ENCODE results near the gene SLC43A2.

Gene SLC43A2

DNA sequence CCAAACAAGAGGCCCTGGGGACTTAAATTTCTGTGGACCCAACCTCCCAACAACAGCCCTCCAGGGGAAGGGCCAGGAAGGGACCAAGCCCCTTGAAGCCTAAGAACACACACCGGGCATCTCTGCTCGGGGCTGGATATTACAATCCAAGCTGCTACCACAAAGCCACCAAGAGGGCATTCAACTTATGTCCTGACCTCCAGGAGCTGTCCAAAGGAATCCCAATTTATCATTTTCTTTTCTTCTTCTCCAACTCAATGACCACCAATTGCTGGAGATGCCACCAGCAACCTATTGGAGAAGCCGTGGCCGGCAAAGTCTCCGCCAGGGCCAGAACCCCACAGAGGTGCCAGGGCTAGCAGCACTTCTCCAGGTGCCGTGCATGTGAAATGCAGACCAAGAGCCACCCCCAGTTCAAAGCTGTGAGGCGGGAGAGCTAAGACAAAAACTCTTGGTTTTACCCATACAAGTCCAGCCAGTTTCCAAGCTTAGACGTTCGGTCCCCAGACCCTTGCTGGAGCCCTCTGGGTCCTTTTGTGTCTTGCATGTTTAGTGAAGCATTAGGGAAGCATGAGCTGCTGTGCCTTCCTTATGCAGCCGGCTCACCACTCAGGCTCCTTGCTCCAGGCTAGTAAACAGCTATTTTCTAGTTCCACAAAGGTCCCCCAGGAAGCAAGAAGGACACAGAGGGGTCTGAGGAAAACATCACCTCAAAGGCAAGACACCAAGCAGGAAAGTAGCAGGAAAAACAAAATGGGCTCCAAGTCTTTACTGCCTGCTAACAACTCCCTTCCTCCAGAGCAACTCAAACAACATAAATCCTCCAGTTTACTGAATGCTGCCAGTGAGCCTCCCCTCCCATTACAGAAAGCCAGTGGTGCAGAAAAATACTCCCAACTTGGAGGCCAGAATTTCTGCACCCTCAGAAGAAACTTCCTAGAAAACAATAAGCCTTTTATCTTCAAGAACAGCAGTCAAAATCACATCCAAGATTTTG lies 69.3 kb downstream of the SLC43A2 start:
- Histone ChIP-seq H3K18ac (ENCODE audit: low read depth in 1 of 2, low read length in 2 of 2) (no peak overlapping the region), H3K4me3 (ENCODE audit: insufficient read depth in 1 of 2, low read depth in 1 of 2, low read length in 2 of 2) (no peak overlapping the region), H3K4ac (ENCODE audit: low read depth in 1 of 2, low read length in 2 of 2) (no peak overlapping the region), H3K27me3 (ENCODE audit: control insufficient read depth in 1 of 2, insufficient read depth in 1 of 2, low read length in 2 of 2) (no peaks in the 10 kb centered on the region), H3K14ac (ENCODE audit: low read length in 2 of 2) (no peak overlapping the region), H2BK5ac (ENCODE audit: low read depth, low read length, poor library complexity, severe bottlenecking) (no peak overlapping the region), H2AK5ac (ENCODE audit: low read length, severe bottlenecking) (no peak overlapping the region), H2BK15ac (ENCODE audit: low read depth, poor library complexity, severe bottlenecking) (no peak overlapping the region), H3K79me1 (replicated peaks; ENCODE audit: low read length, poor library complexity, severe bottlenecking) (peaks cover 41% of the 10 kb centered on the region), H3K9me3 (ENCODE audit: control insufficient read depth, low read length) (no peaks in the 10 kb centered on the region), H3K36me3 (ENCODE audit: control insufficient read depth in 1 of 2, insufficient read depth in 2 of 2, low read depth in 1 of 2, low read length in 2 of 2) (peaks cover 13 to 25% of the 10 kb centered on the region in 2 experiments), H3K9ac (ENCODE audit: low read length) (peak overlapping the region; percentile 11), H2BK12ac (ENCODE audit: low read length in 2 of 2) (no peak overlapping the region), H3K4me1 (ENCODE audit: control insufficient read depth, insufficient read depth, low read depth, low read length) (peaks cover 32% of the 10 kb centered on the region), H3K4me2 (ENCODE audit: low read length, poor library complexity, severe bottlenecking) (no peak overlapping the region), H3K23ac (ENCODE audit: low read length in 2 of 2) (no peak overlapping the region), H3K27ac (ENCODE audit: low read length, poor library complexity, severe bottlenecking) (no peak overlapping the region), H4K91ac (ENCODE audit: low read length) (no peak overlapping the region), H2AFZ (ENCODE audit: low read depth, low read length) (no peak overlapping the region), H4K8ac (ENCODE audit: low read length) (no peak overlapping the region), H2BK120ac (ENCODE audit: low read depth, low read length) (no peak overlapping the region)
- WGBS: 92% methylated on average over 10 of the region's 10 CpGs
- DNase-seq: no peak

DNA sequence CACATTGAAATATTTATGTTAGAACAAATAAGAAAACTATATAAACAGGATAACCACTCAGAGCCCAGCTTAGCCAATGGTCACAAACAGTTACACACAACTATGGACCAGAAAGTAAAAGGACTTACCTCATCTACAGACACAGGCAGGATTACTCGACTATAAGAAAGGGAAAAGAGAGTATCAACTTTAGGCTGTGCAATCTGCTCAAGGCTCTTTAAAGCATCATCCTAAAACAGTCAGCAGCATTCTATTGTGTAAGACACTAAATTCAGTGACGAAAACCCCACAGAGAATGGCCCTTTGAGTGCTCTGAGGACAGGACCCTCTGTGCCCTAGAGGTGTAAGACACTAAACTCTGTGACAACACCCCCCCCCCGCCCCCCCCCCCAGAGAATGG lies 70.2 kb downstream of the SLC43A2 start:
- Histone ChIP-seq H3K14ac (ENCODE audit: low read length in 2 of 2) (no peak overlapping the region), H3K27ac (ENCODE audit: low read length, poor library complexity, severe bottlenecking) (no peak overlapping the region), H4K8ac (ENCODE audit: low read length) (no peak overlapping the region), H2AK5ac (ENCODE audit: low read length, severe bottlenecking) (no peak overlapping the region), H3K23ac (ENCODE audit: low read length in 2 of 2) (no peak overlapping the region), H2BK15ac (ENCODE audit: low read depth, poor library complexity, severe bottlenecking) (no peak overlapping the region), H3K4me1 (ENCODE audit: control insufficient read depth, insufficient read depth, low read depth, low read length) (peaks cover 32% of the 10 kb centered on the region), H2BK120ac (ENCODE audit: low read depth, low read length) (no peak overlapping the region), H2BK12ac (ENCODE audit: low read length in 2 of 2) (no peak overlapping the region), H3K36me3 (ENCODE audit: control insufficient read depth in 1 of 2, insufficient read depth in 2 of 2, low read depth in 1 of 2, low read length in 2 of 2) (peaks cover 20 to 25% of the 10 kb centered on the region in 2 experiments), H3K79me1 (replicated peaks; ENCODE audit: low read length, poor library complexity, severe bottlenecking) (peaks cover 45% of the 10 kb centered on the region), H3K18ac (ENCODE audit: low read depth in 1 of 2, low read length in 2 of 2) (no peak overlapping the region), H3K4ac (ENCODE audit: low read depth in 1 of 2, low read length in 2 of 2) (no peak overlapping the region), H3K27me3 (ENCODE audit: control insufficient read depth in 1 of 2, insufficient read depth in 1 of 2, low read length in 2 of 2) (no peaks in the 10 kb centered on the region), H2AFZ (ENCODE audit: low read depth, low read length) (no peak overlapping the region), H4K91ac (ENCODE audit: low read length) (no peak overlapping the region), H3K4me2 (ENCODE audit: low read length, poor library complexity, severe bottlenecking) (no peak overlapping the region), H3K4me3 (ENCODE audit: insufficient read depth in 1 of 2, low read depth in 1 of 2, low read length in 2 of 2) (no peak overlapping the region), H3K9me3 (ENCODE audit: control insufficient read depth, low read length) (no peaks in the 10 kb centered on the region), H2BK5ac (ENCODE audit: low read depth, low read length, poor library complexity, severe bottlenecking) (no peak overlapping the region), H3K9ac (ENCODE audit: low read length) (no peak overlapping the region)
- peak; percentile 51 for DNase-seq
- 94% methylated on average over 2 of the region's 3 CpGs for WGBS

DNA sequence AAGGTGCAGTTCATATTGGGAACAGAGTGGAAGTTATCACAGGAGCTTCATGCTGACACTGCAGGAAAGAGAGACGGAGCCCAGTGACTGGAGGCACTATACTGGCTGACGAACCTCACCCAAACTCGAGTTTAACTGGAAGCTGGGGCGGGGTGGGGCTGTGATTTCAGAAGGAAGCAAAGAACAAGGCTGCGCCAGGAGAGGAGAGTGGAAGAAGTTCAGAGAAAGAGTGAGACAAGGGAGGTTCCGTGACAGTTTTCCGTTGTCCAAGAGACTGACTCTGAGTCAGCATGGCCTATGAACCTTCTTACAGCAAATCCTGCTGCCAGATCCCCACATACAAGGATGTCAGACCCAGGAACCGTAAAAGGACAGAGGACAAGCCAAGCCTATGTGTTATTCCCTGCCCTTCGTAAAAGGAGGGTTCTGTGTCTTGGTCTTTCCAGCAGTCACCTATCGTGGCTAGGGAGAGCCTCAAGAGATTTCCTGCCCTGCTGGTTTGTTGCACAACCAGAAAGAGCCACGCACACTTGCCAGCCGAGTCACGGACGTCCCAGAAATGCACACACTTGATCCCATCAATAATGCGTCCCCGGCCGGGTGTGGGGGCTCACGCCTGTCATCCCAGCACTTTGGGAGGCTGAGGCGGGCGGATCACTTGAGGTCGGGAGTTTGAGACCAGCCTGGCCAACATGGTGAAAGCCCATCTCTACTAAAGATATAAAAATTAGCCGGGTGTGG lies 71.1 kb downstream of the SLC43A2 start:
- Histone ChIP-seq H2BK120ac (ENCODE audit: low read depth, low read length) (no peak overlapping the region), H3K9ac (ENCODE audit: low read length) (peak overlapping the region; percentile 75), H3K36me3 (ENCODE audit: control insufficient read depth in 1 of 2, insufficient read depth in 2 of 2, low read depth in 1 of 2, low read length in 2 of 2) (peaks cover 27 to 30% of the 10 kb centered on the region in 2 experiments), H2BK12ac (ENCODE audit: low read length in 2 of 2) (no peak overlapping the region), H3K18ac (ENCODE audit: low read depth in 1 of 2, low read length in 2 of 2) (peak overlapping the region; percentile 11 to 21), H3K27ac (ENCODE audit: low read length, poor library complexity, severe bottlenecking) (no peak overlapping the region), H3K4me2 (ENCODE audit: low read length, poor library complexity, severe bottlenecking) (no peak overlapping the region), H4K91ac (ENCODE audit: low read length) (no peak overlapping the region), H3K9me3 (ENCODE audit: control insufficient read depth, low read length) (no peaks in the 10 kb centered on the region), H3K4me3 (ENCODE audit: insufficient read depth in 1 of 2, low read depth in 1 of 2, low read length in 2 of 2) (peak overlapping the region in 1 of 2 experiments; percentile 56), H3K27me3 (ENCODE audit: control insufficient read depth in 1 of 2, insufficient read depth in 1 of 2, low read length in 2 of 2) (no peaks in the 10 kb centered on the region), H2AFZ (ENCODE audit: low read depth, low read length) (no peak overlapping the region), H2AK5ac (ENCODE audit: low read length, severe bottlenecking) (no peak overlapping the region), H3K4ac (ENCODE audit: low read depth in 1 of 2, low read length in 2 of 2) (no peak overlapping the region), H3K23ac (ENCODE audit: low read length in 2 of 2) (no peak overlapping the region), H4K8ac (ENCODE audit: low read length) (no peak overlapping the region), H2BK5ac (ENCODE audit: low read depth, low read length, poor library complexity, severe bottlenecking) (no peak overlapping the region), H3K79me1 (replicated peaks; ENCODE audit: low read length, poor library complexity, severe bottlenecking) (peaks cover 49% of the 10 kb centered on the region), H3K14ac (ENCODE audit: low read length in 2 of 2) (no peak overlapping the region), H2BK15ac (ENCODE audit: low read depth, poor library complexity, severe bottlenecking) (no peak overlapping the region), H3K4me1 (ENCODE audit: control insufficient read depth, insufficient read depth, low read depth, low read length) (peaks cover 26% of the 10 kb centered on the region)
- WGBS: 79% methylated on average over 22 of the region's 22 CpGs
- DNase-seq: peak; percentile 94
